Upper lobe of left lung (tissue), 6 donors: ENCODE measurements around the gene EFR3B. TPM values are rescaled to one million over a fixed set of nuclear protein-coding genes. Genes with fewer than 3 reads are reported as not detected.
A peak's percentile ranks its signal among the peaks of the same experiment; 100 is the strongest.

Experiments used
- ATAC-seq, 2 donors: fragments of 200-7000 bp; cut with Tn5 transposase; one replicate each; pipeline ENCODE4 v1.9.1; 2022; ENCODE audit warnings: mild to moderate bottlenecking in 2 of 2, moderate library complexity in 2 of 2; ENCODE audit not compliant: low FRiP score in 2 of 2
- DNase-seq, 2 donors: peaks; one replicate each; pipeline ENCODE4 v3.0.0-alpha.2; 2019 to 2020
- H3K27ac ChIP-seq, 4 donors: fragments of 200-600 bp; sonication (generic); one replicate each; pipeline ENCODE4 v1.5.1; 2016 to 2019
- H3K27me3 ChIP-seq, 4 donors: fragments of 200-600 bp; sonication (generic); one replicate each; pipeline ENCODE4 v1.5.1; 2017 to 2019
- H3K36me3 ChIP-seq, 4 donors: fragments of 200-600 bp; sonication (generic); one replicate each; pipeline ENCODE4 v1.5.1; 2016 to 2019
- H3K4me1 ChIP-seq, 4 donors: fragments of 200-600 bp; sonication (generic); one replicate each; pipeline ENCODE4 v1.5.1; 2018 to 2019
- H3K4me3 ChIP-seq, 4 donors: fragments of 200-600 bp; sonication (generic); one replicate each; pipeline ENCODE4 v1.5.1; 2017 to 2019; ENCODE audit warnings: mild to moderate bottlenecking in 2 of 4, moderate library complexity in 1 of 4
- H3K9me3 ChIP-seq, 4 donors: fragments of 200-600 bp; sonication (generic); one replicate each; pipeline ENCODE4 v1.5.1; 2018 to 2019
- CTCF ChIP-seq, 6 experiments: fragments of 450-650 bp in 4 of 6; fragments of 200-600 bp in 2 of 6; sonication (generic) in 2 of 6; IDR thresholded peaks; one replicate each; pipeline ENCODE4 v1.5.1; 2016 to 2019; ENCODE audit warnings: antibody characterized with exemption in 6 of 6
- EP300 ChIP-seq, 4 donors: sonication (generic); formaldehyde crosslinking; IDR thresholded peaks; one replicate each; pipeline ENCODE4 v1.5.1; 2017; ENCODE audit warnings: antibody characterized with exemption in 4 of 4, control low read depth in 2 of 4
- POLR2A ChIP-seq, 4 donors: fragments of 450-650 bp; IDR thresholded peaks; one replicate each; pipeline ENCODE4 v1.5.1; 2016 to 2017; ENCODE audit warnings: antibody characterized with exemption in 4 of 4, mild to moderate bottlenecking in 2 of 4
- POLR2AphosphoS5 ChIP-seq, 2 donors: sonication (generic); formaldehyde crosslinking; IDR thresholded peaks; one replicate each; pipeline ENCODE4 v1.5.1; 2017; ENCODE audit warnings: antibody characterized with exemption in 2 of 2
- WGBS, 2 donors: methylation state at CpG; one replicate each; pipeline ENCODE4 v1.1.5; 2017 to 2018; 5-methylcytosine and 5-hydroxymethylcytosine counted together
- total RNA-seq, 6 donors: library from RNA; depleted of rRNA in 4 of 6; stranded (reverse); fragments of >200 nt in 4 of 6; gene quantifications; one replicate each; pipeline versions ENCODE4 v1.1.0 to v1.2.1, GENCODE V29; 2016 to 2021
- donor health status: DM: no; HTN: no; CAD: no; lungs with moderate emphysema.
- donor health status: DM: no; HTN: yes; CAD: no; lungs with severe emphysema.

Gene EFR3B
- total RNA-seq, 6 donors from 2014 or later, result 5.1 to 15.2 (median 9.5) TPM

GRCh38 chr2:25116956-25117355 is 75.1 kb downstream of the EFR3B start:
- H3K27ac ChIP-seq, result no peak overlapping the region
- 88 to 90% methylated on average over 13 of the region's 13 CpGs for WGBS, 2 donors
- H3K36me3 ChIP-seq, result no peaks in the 10 kb centered on the region
- ATAC-seq (no peak), DNase-seq (peak in 1 of 2 donors; percentile 41)
- no peak overlapping the region for H3K4me3 ChIP-seq
- H3K4me1 ChIP-seq, result no peaks in the 10 kb centered on the region
- H3K9me3 ChIP-seq, result no peaks in the 10 kb centered on the region
- no peak for TF ChIP-seq POLR2A (IDR thresholded peaks at IDR 0.05)
- TF ChIP-seq POLR2AphosphoS5 (IDR thresholded peaks at IDR 0.05), result no peak
- TF ChIP-seq CTCF (IDR thresholded peaks at IDR 0.05), result no peak
- no peak for TF ChIP-seq EP300 (IDR thresholded peaks at IDR 0.05)
- no peaks in the 10 kb centered on the region for H3K27me3 ChIP-seq

GRCh38 chr2:25119263-25119662 is 77.4 kb downstream of the EFR3B start:
- TF ChIP-seq POLR2A (IDR thresholded peaks at IDR 0.05) (no peak), CTCF (IDR thresholded peaks at IDR 0.05) (no peak), POLR2AphosphoS5 (IDR thresholded peaks at IDR 0.05) (no peak), EP300 (IDR thresholded peaks at IDR 0.05) (no peak)
- H3K36me3 ChIP-seq, result no peaks in the 10 kb centered on the region

DNA sequence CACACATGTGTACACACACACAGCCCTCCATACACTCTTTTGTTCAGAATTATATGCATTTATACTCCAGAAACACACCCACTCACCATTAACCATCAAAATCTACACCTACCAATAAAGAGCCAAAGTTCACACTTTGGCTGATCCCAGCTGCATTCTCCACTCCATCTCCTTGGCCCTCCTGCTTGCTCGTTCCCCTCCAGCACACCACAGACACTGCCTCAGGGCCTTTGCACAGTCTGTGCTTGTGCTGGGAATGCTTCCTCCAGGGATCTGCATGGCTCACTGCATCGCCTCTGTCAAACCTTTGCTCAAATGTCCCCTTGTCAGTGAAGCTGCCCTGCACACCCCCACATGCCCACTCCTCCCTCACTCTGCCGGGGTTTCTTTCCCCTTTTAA is 80.5 kb downstream of the EFR3B start:
- Histone ChIP-seq H3K4me3 (no peak overlapping the region), H3K9me3 (no peaks in the 10 kb centered on the region), H3K27me3 (no peaks in the 10 kb centered on the region), H3K4me1 (no peaks in the 10 kb centered on the region), H3K27ac (no peak overlapping the region), H3K36me3 (no peaks in the 10 kb centered on the region)
- DNase-seq (no peak), ATAC-seq (no peak)
- TF ChIP-seq CTCF (IDR thresholded peaks at IDR 0.05) (no peak), EP300 (IDR thresholded peaks at IDR 0.05) (no peak), POLR2A (IDR thresholded peaks at IDR 0.05) (no peak)
- WGBS, 2 donors, result 95 to 100% methylated on average over 3 of the region's 3 CpGs

More at GRCh38 chr2:25119263-25119662, 77.4 kb downstream of the EFR3B start:
- 87 to 93% methylated on average over 11 of the region's 11 CpGs for WGBS, 2 donors
- Histone ChIP-seq H3K27ac (no peak overlapping the region), H3K9me3 (no peaks in the 10 kb centered on the region), H3K4me1 (no peaks in the 10 kb centered on the region), H3K4me3 (no peak overlapping the region), H3K27me3 (no peaks in the 10 kb centered on the region)
- DNase-seq (no peak), ATAC-seq (no peak)

GRCh38 chr2:25123682-25124081 is 81.8 kb downstream of the EFR3B start:
- H3K4me1 ChIP-seq, result peaks cover 0 to under 1% (median 0%) of the 10 kb centered on the region in 4 donors
- no peaks in the 10 kb centered on the region for H3K9me3 ChIP-seq
- H3K27me3 ChIP-seq, result no peaks in the 10 kb centered on the region
- H3K36me3 ChIP-seq, result no peaks in the 10 kb centered on the region
- DNase-seq (peak in 1 of 2 donors; percentile 37), ATAC-seq (peak; percentile 36 to 56)
- H3K4me3 ChIP-seq, result no peak overlapping the region
- WGBS, 2 donors, result 57 to 71% methylated on average over 2 to 5 of the region's 5 CpGs
- H3K27ac ChIP-seq, result no peak overlapping the region
- no peak for TF ChIP-seq EP300 (IDR thresholded peaks at IDR 0.05)
- TF ChIP-seq POLR2A (IDR thresholded peaks at IDR 0.05), result no peak
- no peak for TF ChIP-seq CTCF (IDR thresholded peaks at IDR 0.05)
- no peak for TF ChIP-seq POLR2AphosphoS5 (IDR thresholded peaks at IDR 0.05)

GRCh38 chr2:25125189-25125588 is 83.3 kb downstream of the EFR3B start:
- Histone ChIP-seq H3K36me3 (no peaks in the 10 kb centered on the region), H3K9me3 (no peaks in the 10 kb centered on the region), H3K27me3 (no peaks in the 10 kb centered on the region), H3K4me3 (no peak overlapping the region), H3K27ac (no peak overlapping the region), H3K4me1 (peaks cover 0 to 4% (median 1%) of the 10 kb centered on the region in 4 donors)
- DNase-seq (no peak), ATAC-seq (no peak)
- TF ChIP-seq POLR2AphosphoS5 (IDR thresholded peaks at IDR 0.05) (no peak), CTCF (IDR thresholded peaks at IDR 0.05) (no peak), POLR2A (IDR thresholded peaks at IDR 0.05) (no peak), EP300 (IDR thresholded peaks at IDR 0.05) (no peak)
- 67 to 90% methylated on average over 3 to 7 of the region's 7 CpGs for WGBS, 2 donors
